Muscle of arm (tissue), 12 donors: ENCODE results near the gene AFF3. TPM values are rescaled to one million over a fixed set of nuclear protein-coding genes. Genes with fewer than 3 reads are reported as not detected.
A peak's percentile ranks its signal among the peaks of the same experiment; 100 is the strongest.

Experiments
- DNase-seq: peaks from one replicate; pipeline ENCODE4 v3.0.0-alpha.2; 2013
- polyA plus RNA-seq, 12 donors: library from polyadenylated mRNA; unstranded; fragments of 120-200 nt; gene quantifications; one replicate each; pipeline ENCODE4 v1.2.1, GENCODE V29; 2013; ENCODE audit not compliant: insufficient read length in 12 of 12

AFF3 gene
- polyA plus RNA-seq, 12 donors: 2.5 to 15.7 (median 3.7) TPM; not detected in 1

- peak; percentile 63 for DNase-seq
Observed at GRCh38 chr2:99707592-99707991, 434.8 kb downstream of the AFF3 start.

GRCh38 chr2:99706735-99707134 is 435.7 kb downstream of the AFF3 start:
- DNase-seq: no peak

GRCh38 chr2:99701503-99701902 is 440.9 kb downstream of the AFF3 start:
- no peak for DNase-seq

- no peak for DNase-seq
Observed at GRCh38 chr2:99700482-99701398, 441.6 kb downstream of the AFF3 start.

- no peak for DNase-seq
Observed at GRCh38 chr2:99698896-99699295, 443.5 kb downstream of the AFF3 start.

- DNase-seq: no peak
Observed at GRCh38 chr2:99697811-99698568, 444.4 kb downstream of the AFF3 start.

- no peak for DNase-seq
Observed at GRCh38 chr2:99695944-99696253, 446.5 kb downstream of the AFF3 start.

GRCh38 chr2:99695130-99695943 is 447.1 kb downstream of the AFF3 start:
- DNase-seq: no peak

- DNase-seq: no peak
Observed at GRCh38 chr2:99694331-99694730, 448.1 kb downstream of the AFF3 start.

- no peak for DNase-seq
Observed at GRCh38 chr2:99692785-99693184, 449.6 kb downstream of the AFF3 start.

- no peak for DNase-seq
Observed at GRCh38 chr2:99691926-99692325, 450.5 kb downstream of the AFF3 start.

- no peak for DNase-seq
Observed at GRCh38 chr2:99689145-99689742, 453.1 kb downstream of the AFF3 start.

GRCh38 chr2:99688699-99689098 is 453.7 kb downstream of the AFF3 start:
- no peak for DNase-seq

- DNase-seq: no peak
Observed at GRCh38 chr2:99682275-99683060, 459.9 kb downstream of the AFF3 start.

GRCh38 chr2:99680946-99681345 is 461.4 kb downstream of the AFF3 start:
- DNase-seq: no peak

- DNase-seq: no peak
Observed at GRCh38 chr2:99679518-99679917, 462.9 kb downstream of the AFF3 start.

- DNase-seq: no peak
Observed at GRCh38 chr2:99678625-99679024, 463.8 kb downstream of the AFF3 start.

GRCh38 chr2:99677814-99678213 is 464.6 kb downstream of the AFF3 start:
- DNase-seq: no peak

- no peak for DNase-seq
Observed at GRCh38 chr2:99675130-99675661, 467.2 kb downstream of the AFF3 start.

- no peak for DNase-seq
Observed at GRCh38 chr2:99674090-99674489, 468.3 kb downstream of the AFF3 start.
